Fibroblast of skin of right biceps (primary cell): ENCODE data around the gene ATP13A3.
"Not testable (repeated sequence)": the region's sequence is repeated elsewhere in the genome, so short reads cannot be mapped to it uniquely, and the experiment has no call there.

Experiments
- DNase-seq: peaks from one replicate; pipeline ENCODE4 v3.0.0-alpha.2; 2013

Gene ATP13A3

GRCh38 chr3:194497799-194498575 lies 11.2 kb upstream of the ATP13A3 start:
- no peak for DNase-seq

GRCh38 chr3:194496217-194496919 lies 9.6 kb upstream of the ATP13A3 start:
- no peak for DNase-seq

GRCh38 chr3:194494951-194495374 lies 8.2 kb upstream of the ATP13A3 start:
- DNase-seq: no peak

- peak; percentile 87 for DNase-seq
Observed at GRCh38 chr3:194493995-194494927, 7.5 kb upstream of the ATP13A3 start.

- no peak for DNase-seq
Observed at GRCh38 chr3:194492001-194492400, 5.2 kb upstream of the ATP13A3 start.

GRCh38 chr3:194489736-194490612 lies 3.2 kb upstream of the ATP13A3 start:
- DNase-seq: peak; percentile 60

- peak; percentile 65 for DNase-seq
Observed at GRCh38 chr3:194488055-194488742, 1.4 kb upstream of the ATP13A3 start.

GRCh38 chr3:194487289-194488054 lies 670 bp upstream of the ATP13A3 start:
- DNase-seq: peak; percentile 54

GRCh38 chr3:194485881-194486539 lies 792 bp downstream of the ATP13A3 start:
- DNase-seq: no peak

GRCh38 chr3:194485468-194485880 lies 1.3 kb downstream of the ATP13A3 start:
- peak; percentile 57 for DNase-seq

GRCh38 chr3:194484614-194485013 lies 2.2 kb downstream of the ATP13A3 start:
- no peak for DNase-seq

- DNase-seq: no peak
Observed at GRCh38 chr3:194483850-194484249, 3.0 kb downstream of the ATP13A3 start.

- not testable (repeated sequence) for DNase-seq
Observed at GRCh38 chr3:194482830-194483229, 4.0 kb downstream of the ATP13A3 start.

GRCh38 chr3:194482196-194482593 lies 4.6 kb downstream of the ATP13A3 start:
- DNase-seq: no peak

GRCh38 chr3:194481525-194482195 lies 5.1 kb downstream of the ATP13A3 start:
- no peak for DNase-seq

- peak; percentile 77 for DNase-seq
Observed at GRCh38 chr3:194481103-194481502, 5.7 kb downstream of the ATP13A3 start.

- DNase-seq: no peak
Observed at GRCh38 chr3:194476784-194477183, 10.0 kb downstream of the ATP13A3 start.

- DNase-seq: no peak
Observed at GRCh38 chr3:194475978-194476377, 10.8 kb downstream of the ATP13A3 start.

GRCh38 chr3:194475138-194475932 lies 11.5 kb downstream of the ATP13A3 start:
- no peak for DNase-seq
